HepG2 (cell line): ENCODE measurements around the gene GADD45GIP1. TPM values are rescaled to one million over a fixed set of nuclear protein-coding genes. Genes with fewer than 3 reads are reported as not detected.
A peak's percentile ranks its signal among the peaks of the same experiment; 100 is the strongest.

Source experiments
- AGO2 ChIP-seq: fragments of 200-400 bp; formaldehyde crosslinking; optimal IDR thresholded peaks from 2 replicates; pipeline ENCODE3; 2017; ENCODE audit warnings: mild to moderate bottlenecking, low read depth, low read length, moderate library complexity
- CSRNP2 ChIP-seq: sonication (generic); formaldehyde crosslinking; conservative IDR thresholded peaks from 2 replicates; pipeline ENCODE4 v1.8.0; 2022; ENCODE audit warnings: low read depth, missing genetic modification reagents
- DMAP1 ChIP-seq: IDR thresholded peaks from 2 replicates; pipeline ENCODE4 v1.6.1; 2016
- FOXK2 ChIP-seq: fragments of 450-650 bp; IDR thresholded peaks from 2 replicates; pipeline ENCODE4 v1.6.1; 2016
- HNF4G ChIP-seq, 2 experiments: sonication (generic) in 1 of 2; formaldehyde crosslinking in 1 of 2; IDR thresholded peaks; 2 replicates each; pipeline versions ENCODE4 v1.4.0 to v1.6.1; 2011 to 2020; ENCODE audit warnings: borderline replicate concordance in 2 of 2, low read depth in 2 of 2, mild to moderate bottlenecking in 2 of 2, low read length in 1 of 2, missing genetic modification reagents in 1 of 2, moderate library complexity in 1 of 2
- MBNL3 ChIP-seq: fragments of 250-450 bp; sonication (Bioruptor Pico); conservative IDR thresholded peaks from 2 replicates; pipeline ENCODE4 v1.8.0; 2022; ENCODE audit warnings: mild to moderate bottlenecking, inconsistent platforms
- POGZ ChIP-seq: sonication (generic); formaldehyde crosslinking; IDR thresholded peaks from 2 replicates; pipeline ENCODE4 v1.4.0; 2020; ENCODE audit warnings: mild to moderate bottlenecking, missing genetic modification reagents
- RBFOX2 ChIP-seq: fragments of 200-400 bp; formaldehyde crosslinking; IDR thresholded peaks from 2 replicates; pipeline ENCODE4 v1.6.1; 2017; ENCODE audit warnings: low read depth, mild to moderate bottlenecking, low read length
- ZBTB40 ChIP-seq, 2 experiments: fragments of 450-650 bp in 1 of 2; sonication (generic) in 1 of 2; formaldehyde crosslinking in 1 of 2; IDR thresholded peaks; 2 replicates each; pipeline versions ENCODE4 v1.6.1 to v1.8.0; 2016 to 2022; ENCODE audit warnings: antibody characterized with exemption in 1 of 2, mild to moderate bottlenecking in 1 of 2, missing genetic modification reagents in 1 of 2
- ZNF12 ChIP-seq: sonication (generic); formaldehyde crosslinking; IDR thresholded peaks from 2 replicates; pipeline ENCODE4 v1.5.0; 2020; ENCODE audit warnings: missing genetic modification reagents
- ZNF232 ChIP-seq: sonication (generic); formaldehyde crosslinking; IDR thresholded peaks from 2 replicates; pipeline ENCODE4 v1.4.0; 2020; ENCODE audit warnings: missing genetic modification reagents, borderline replicate concordance
- ZNF589 ChIP-seq: sonication (generic); formaldehyde crosslinking; conservative IDR thresholded peaks from 2 replicates; pipeline ENCODE4 v1.8.0; 2022; ENCODE audit warnings: mild to moderate bottlenecking, moderate library complexity, missing genetic modification reagents
- polyA plus RNA-seq, 8 experiments: library from polyadenylated mRNA; depleted of rRNA in 3 of 8; stranded (reverse) in 7 of 8; unstranded in 1 of 8; fragments of >200 nt; fragmentation: Illumina TruSeq in 4 of 8; extraction: Trizol in 4 of 8; gene quantifications; 2 replicates each; pipeline versions ENCODE4 v1.2.1 to v1.2.3, GENCODE V29; 2011 to 2016; ENCODE audit warnings: low read depth in 4 of 8, missing spikeins in 1 of 8, mixed read lengths in 1 of 8; ENCODE audit not compliant: insufficient read depth in 1 of 8
- total RNA-seq, 5 experiments: library from RNA; depleted of rRNA; stranded (reverse); fragments of >200 nt; fragmentation: Illumina TruSeq; extraction: Trizol; gene quantifications; 2 replicates each; pipeline ENCODE4 v1.2.3, GENCODE V29; 2016; ENCODE audit warnings: low read depth in 1 of 5
- TF ChIP-seq, protein P1 (sequence below): sonication (generic); formaldehyde crosslinking; IDR thresholded peaks from 2 replicates; pipeline ENCODE4 v1.5.0; 2020; ENCODE audit warnings: mild to moderate bottlenecking, missing genetic modification reagents
- TF ChIP-seq, protein P2 (sequence below): sonication (generic); formaldehyde crosslinking; IDR thresholded peaks from 2 replicates; pipeline ENCODE4 v1.4.0; 2020; ENCODE audit warnings: mild to moderate bottlenecking, missing genetic modification reagents
- TF ChIP-seq, protein P3 (sequence below): sonication (generic); formaldehyde crosslinking; IDR thresholded peaks from 2 replicates; pipeline ENCODE4 v1.4.0; 2020; ENCODE audit warnings: mild to moderate bottlenecking, missing genetic modification reagents

Gene GADD45GIP1
- total and polyA plus RNA-seq, 2 of the 13 experiments (the other 11 are each of a cell fraction or from before 2014, with no cell fraction given) = 24.6 to 30.7 TPM

DNA sequence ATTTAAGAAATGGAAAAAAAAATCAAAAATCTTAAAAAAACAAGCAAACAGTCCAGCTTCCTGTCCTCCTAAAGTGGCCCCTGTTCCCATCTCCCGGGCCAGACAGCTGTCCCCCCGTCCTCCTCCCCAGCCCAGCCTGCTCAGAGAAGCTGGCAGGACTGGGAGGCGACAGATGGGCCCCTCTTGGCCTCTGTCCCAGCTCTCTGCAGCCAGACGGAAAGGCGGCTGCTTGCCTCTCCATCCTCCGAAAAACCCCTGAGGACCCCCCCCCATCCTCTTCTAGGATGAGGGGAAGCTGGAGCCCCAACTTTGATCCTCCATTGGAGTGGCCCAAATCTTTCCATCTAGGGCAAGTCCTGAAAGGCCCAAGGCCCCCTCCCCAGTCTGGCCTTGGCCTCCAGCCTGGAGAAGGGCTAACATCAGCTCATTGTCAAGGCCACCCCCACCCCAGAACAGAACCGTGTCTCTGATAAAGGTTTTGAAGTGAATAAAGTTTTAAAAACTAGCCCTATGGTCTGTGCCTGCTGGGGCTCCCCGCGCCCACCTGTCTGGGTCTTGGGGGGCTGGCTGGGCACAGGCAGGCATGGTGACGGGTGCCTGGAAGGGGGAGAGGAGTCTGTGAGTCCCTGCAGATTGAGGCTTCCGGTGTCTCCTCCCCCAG, 3.8 kb downstream of the GADD45GIP1 start (continued):
- TF ChIP-seq ZNF232 (CRISPR knock-in tag) (no peak), AGO2 (peak; percentile 91), HNF4G (IDR thresholded peaks at IDR 0.05; ENCODE audit: borderline replicate concordance, low read depth, low read length) (no peak), HNF4G (CRISPR knock-in tag; IDR thresholded peaks at IDR 0.05; ENCODE audit: borderline replicate concordance, low read depth) (no peak), FOXK2 (no peak), CSRNP2 (CRISPR knock-in tag) (no peak), ZNF589 (CRISPR knock-in tag) (no peak), ZBTB40 (IDR thresholded peaks at IDR 0.05) (no peak), ZBTB40 (CRISPR knock-in tag; IDR thresholded peaks at IDR 0.05) (peak; percentile 56; the same call in 1 of the 2 replicates), MBNL3 (no peak), DMAP1 (CRISPR knock-in tag) (no peak), POGZ (no peak), RBFOX2 (peak; percentile 30; the same call in 1 of the 2 replicates), ZNF12 (CRISPR knock-in tag) (no peak)
- TF ChIP-seq, protein P1, sequence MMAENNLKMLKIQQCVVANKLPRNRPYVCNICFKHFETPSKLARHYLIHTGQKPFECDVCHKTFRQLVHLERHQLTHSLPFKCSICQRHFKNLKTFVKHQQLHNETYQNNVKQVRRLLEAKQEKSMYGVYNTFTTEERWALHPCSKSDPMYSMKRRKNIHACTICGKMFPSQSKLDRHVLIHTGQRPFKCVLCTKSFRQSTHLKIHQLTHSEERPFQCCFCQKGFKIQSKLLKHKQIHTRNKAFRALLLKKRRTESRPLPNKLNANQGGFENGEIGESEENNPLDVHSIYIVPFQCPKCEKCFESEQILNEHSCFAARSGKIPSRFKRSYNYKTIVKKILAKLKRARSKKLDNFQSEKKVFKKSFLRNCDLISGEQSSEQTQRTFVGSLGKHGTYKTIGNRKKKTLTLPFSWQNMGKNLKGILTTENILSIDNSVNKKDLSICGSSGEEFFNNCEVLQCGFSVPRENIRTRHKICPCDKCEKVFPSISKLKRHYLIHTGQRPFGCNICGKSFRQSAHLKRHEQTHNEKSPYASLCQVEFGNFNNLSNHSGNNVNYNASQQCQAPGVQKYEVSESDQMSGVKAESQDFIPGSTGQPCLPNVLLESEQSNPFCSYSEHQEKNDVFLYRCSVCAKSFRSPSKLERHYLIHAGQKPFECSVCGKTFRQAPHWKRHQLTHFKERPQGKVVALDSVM (CRISPR knock-in tag) = no peak
- TF ChIP-seq, protein P2, sequence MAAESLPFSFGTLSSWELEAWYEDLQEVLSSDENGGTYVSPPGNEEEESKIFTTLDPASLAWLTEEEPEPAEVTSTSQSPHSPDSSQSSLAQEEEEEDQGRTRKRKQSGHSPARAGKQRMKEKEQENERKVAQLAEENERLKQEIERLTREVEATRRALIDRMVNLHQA (CRISPR knock-in tag) = no peak
- TF ChIP-seq, protein P3, sequence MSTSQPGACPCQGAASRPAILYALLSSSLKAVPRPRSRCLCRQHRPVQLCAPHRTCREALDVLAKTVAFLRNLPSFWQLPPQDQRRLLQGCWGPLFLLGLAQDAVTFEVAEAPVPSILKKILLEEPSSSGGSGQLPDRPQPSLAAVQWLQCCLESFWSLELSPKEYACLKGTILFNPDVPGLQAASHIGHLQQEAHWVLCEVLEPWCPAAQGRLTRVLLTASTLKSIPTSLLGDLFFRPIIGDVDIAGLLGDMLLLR = no peak
